ENCODE data around the gene CSTF3.

Gene CSTF3

GRCh38 chr11:33135768-33136443 lies 25.4 kb downstream of the CSTF3 start:
- TF ChIP-seq CTCF (IDR thresholded peaks at IDR 0.05; ENCODE audit: insufficient read depth, missing control alignments), result no peak
- FAIRE-seq, result peak; percentile 80
- DNase-seq (ENCODE audit: insufficient read length, low spot score), result no peak

GRCh38 chr11:33135216-33135615 lies 26.1 kb downstream of the CSTF3 start:
- DNase-seq (ENCODE audit: insufficient read length, low spot score), result no peak

GRCh38 chr11:33134276-33134675 lies 27.0 kb downstream of the CSTF3 start:
- no peak for DNase-seq (ENCODE audit: insufficient read length, low spot score)
- FAIRE-seq, result no peak
- TF ChIP-seq CTCF (IDR thresholded peaks at IDR 0.05; ENCODE audit: insufficient read depth, missing control alignments), result no peak

More at GRCh38 chr11:33135216-33135615, 26.1 kb downstream of the CSTF3 start:
- TF ChIP-seq CTCF (IDR thresholded peaks at IDR 0.05; ENCODE audit: insufficient read depth, missing control alignments), result no peak
- FAIRE-seq, result no peak

GRCh38 chr11:33133761-33134160 lies 27.5 kb downstream of the CSTF3 start:
- DNase-seq (ENCODE audit: insufficient read length, low spot score) (no peak), FAIRE-seq (no peak)
- no peak for TF ChIP-seq CTCF (IDR thresholded peaks at IDR 0.05; ENCODE audit: insufficient read depth, missing control alignments)

- no peak for FAIRE-seq
These were observed 28.8 kb downstream of the CSTF3 start for GRCh38 chr11:33132510-33132909.

DNA sequence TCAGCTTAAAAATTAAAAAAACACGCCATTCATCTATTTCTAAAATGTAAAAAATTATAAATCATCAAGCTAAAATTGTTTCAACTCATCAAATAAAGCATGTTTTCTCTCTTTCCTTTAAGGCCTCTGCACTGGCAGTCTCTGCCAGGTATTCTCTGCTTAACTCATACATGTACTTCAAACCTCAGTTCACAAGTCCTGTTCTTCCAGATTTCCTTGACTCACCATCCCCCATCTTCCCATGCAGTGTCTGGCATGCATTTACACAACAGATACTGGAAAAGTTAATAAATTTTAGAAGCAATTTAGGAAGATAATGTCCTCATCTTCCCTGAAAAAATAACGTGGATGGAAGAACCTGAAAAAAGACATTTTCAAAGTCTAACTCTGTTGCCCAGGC lies 32.5 kb downstream of the CSTF3 start:
- DNase-seq (ENCODE audit: insufficient read length, low spot score), result no peak
- no peak for TF ChIP-seq CTCF (IDR thresholded peaks at IDR 0.05; ENCODE audit: insufficient read depth, missing control alignments)
- FAIRE-seq, result no peak

More at GRCh38 chr11:33132510-33132909, 28.8 kb downstream of the CSTF3 start:
- no peak for DNase-seq (ENCODE audit: insufficient read length, low spot score)
- TF ChIP-seq CTCF (IDR thresholded peaks at IDR 0.05; ENCODE audit: insufficient read depth, missing control alignments), result no peak

- DNase-seq (ENCODE audit: insufficient read length, low spot score) (no peak), FAIRE-seq (no peak)
- TF ChIP-seq CTCF (IDR thresholded peaks at IDR 0.05; ENCODE audit: insufficient read depth, missing control alignments), result no peak
These were observed 35.7 kb downstream of the CSTF3 start for GRCh38 chr11:33125611-33126010.

Measured in D721Med (cell line).